CD4-positive, alpha-beta T cell treated with Interleukin-1 beta for 1 hour (primary cell): ENCODE data around the gene NOLC1.

Experiments used
- DNase-seq, 2 donors: peaks; one replicate each; pipeline ENCODE4 v3.0.0-alpha.2; 2020 to 2022

NOLC1 gene

GRCh38 chr10:102151774-102152544 is at the start of gene NOLC1:
Gene NOLC1 (plus strand): TSS chr10:102152389. CDS start chr10:102152411, 22 bp downstream.
- peak; percentile 100 for DNase-seq

DNA sequence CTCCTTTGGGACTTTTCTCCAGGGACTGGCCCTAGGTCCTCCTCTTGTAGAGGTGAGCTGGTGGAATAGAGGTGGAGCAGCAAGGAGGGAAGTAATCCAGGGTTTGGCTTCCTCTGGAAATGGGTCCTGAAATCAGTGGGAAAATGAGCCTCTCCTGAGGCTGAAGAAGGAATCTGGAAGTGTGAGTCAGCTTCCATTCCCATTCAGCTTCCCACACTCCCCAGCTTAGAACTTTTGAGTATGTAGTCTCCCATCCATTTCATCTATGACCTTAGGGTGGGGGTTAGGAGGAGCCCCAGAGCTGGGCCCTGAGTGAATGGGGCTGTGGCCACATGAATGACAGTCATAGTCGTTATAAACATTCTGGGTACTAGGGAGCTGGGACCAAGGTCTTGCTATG is 49.8 kb upstream of the NOLC1 start:
- no peak for DNase-seq

DNA sequence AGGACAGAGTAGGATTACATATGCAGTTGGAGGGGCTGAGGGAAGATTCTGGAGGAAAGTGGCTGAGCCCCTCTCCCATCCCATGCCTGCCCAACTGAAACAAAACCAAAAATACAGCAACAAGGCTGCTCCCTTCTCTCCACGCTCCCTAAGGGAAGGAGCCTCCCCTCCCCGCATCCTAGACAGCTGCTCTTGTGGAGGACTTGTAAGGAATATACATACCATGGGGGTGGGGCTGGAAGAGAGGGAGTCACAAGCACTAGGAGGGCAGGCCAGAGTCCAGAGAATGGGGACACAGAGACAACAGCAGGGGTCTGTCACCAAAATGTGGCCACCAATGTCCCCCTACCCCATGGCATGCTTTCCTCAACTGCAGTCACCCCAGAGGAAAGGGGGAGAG is 45.2 kb upstream of the NOLC1 start:
- no peak for DNase-seq

GRCh38 chr10:102109166-102110116 is 42.7 kb upstream of the NOLC1 start:
- no peak for DNase-seq

DNA sequence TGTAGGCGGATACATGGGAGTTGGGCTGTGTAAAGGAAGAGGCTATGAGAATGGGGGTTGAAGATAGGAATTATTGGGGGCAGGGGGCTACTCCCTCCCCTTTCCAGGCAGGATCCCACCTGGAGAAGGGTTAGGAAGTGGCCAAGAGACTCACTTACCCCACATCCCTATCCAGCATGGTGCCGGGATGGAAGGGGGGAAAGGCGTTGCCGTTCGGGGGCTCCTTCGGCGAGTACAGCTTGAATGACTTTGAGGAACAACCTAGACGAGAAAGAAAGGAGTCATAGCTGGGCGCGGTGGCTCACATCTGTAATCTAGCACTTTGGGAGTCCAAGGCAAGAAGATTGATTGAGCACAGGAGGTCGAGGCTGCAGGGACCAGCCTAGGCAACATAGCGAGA is 40.9 kb upstream of the NOLC1 start:
- no peak for DNase-seq

GRCh38 chr10:102112210-102112817 is 39.9 kb upstream of the NOLC1 start:
- no peak for DNase-seq

GRCh38 chr10:102113261-102113955 is 38.8 kb upstream of the NOLC1 start:
- peak in 1 of 2 donors; percentile 11 for DNase-seq

GRCh38 chr10:102113956-102114857 is 38.0 kb upstream of the NOLC1 start:
- no peak for DNase-seq

DNA sequence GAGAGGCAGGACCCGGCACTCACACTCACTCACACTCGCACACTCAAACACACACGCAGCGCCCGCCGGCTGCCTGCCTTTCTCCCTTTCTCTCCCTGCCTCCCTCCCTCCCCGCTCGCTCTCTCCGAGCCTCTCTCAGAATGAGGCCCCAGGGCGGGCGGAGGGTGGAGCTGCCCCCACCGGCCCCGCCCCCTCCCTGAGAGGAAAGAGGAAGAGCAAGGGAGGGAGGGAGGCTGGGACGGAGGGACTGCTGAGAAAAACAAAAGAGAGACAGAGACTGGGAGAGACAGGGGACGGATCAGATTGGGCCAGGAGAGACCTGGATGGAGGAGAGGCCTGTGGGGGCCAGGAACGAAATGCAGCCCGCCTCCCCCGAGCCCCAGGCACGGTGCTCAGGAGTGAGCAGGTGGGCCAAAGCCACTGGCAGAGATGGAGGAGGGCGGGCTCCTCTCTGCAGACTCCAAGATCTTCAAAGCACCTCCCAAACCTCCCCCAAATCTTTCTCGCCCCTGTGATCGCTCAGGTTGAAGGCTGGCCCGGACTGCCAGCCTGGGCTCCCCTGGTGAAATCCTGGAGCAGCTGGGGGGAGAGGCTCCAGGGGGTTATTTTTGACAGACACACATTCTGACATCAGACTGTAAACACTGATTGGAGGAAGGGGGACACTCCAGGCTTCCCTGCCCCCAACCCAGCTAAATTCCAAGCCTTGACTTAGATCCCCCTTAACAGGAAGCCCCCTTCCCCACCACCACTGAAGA is 37.1 kb upstream of the NOLC1 start:
- DNase-seq = peak; percentile 80 to 83

- DNase-seq = peak in 1 of 2 donors; percentile 22
Measured at GRCh38 chr10:102115775-102116174, 36.4 kb upstream of the NOLC1 start.

- DNase-seq = no peak
Measured at GRCh38 chr10:102116656-102117055, 35.5 kb upstream of the NOLC1 start.

GRCh38 chr10:102117391-102118159 is 34.6 kb upstream of the NOLC1 start:
- peak; percentile 63 to 65 for DNase-seq

DNA sequence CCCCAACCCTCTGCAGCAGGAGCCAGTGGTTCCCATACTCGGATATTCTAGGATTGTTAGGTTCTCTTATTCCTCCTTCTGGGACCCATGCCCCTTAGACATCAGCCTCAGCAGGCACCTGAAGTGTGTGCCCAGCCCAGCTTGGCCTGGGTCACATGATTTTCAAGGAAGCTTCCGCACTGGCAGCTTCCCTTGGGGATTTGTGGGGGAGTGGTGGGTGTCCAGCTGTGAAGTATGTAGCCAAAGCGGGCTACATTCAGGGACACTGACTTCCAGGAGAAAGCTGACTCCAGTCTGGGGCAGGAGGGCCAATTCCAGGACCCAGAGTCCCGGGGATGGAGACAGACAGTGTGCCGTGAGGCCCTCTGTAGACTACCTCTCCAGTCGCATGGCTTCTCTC is 33.3 kb upstream of the NOLC1 start:
- DNase-seq = peak in 1 of 2 donors; percentile 33

DNA sequence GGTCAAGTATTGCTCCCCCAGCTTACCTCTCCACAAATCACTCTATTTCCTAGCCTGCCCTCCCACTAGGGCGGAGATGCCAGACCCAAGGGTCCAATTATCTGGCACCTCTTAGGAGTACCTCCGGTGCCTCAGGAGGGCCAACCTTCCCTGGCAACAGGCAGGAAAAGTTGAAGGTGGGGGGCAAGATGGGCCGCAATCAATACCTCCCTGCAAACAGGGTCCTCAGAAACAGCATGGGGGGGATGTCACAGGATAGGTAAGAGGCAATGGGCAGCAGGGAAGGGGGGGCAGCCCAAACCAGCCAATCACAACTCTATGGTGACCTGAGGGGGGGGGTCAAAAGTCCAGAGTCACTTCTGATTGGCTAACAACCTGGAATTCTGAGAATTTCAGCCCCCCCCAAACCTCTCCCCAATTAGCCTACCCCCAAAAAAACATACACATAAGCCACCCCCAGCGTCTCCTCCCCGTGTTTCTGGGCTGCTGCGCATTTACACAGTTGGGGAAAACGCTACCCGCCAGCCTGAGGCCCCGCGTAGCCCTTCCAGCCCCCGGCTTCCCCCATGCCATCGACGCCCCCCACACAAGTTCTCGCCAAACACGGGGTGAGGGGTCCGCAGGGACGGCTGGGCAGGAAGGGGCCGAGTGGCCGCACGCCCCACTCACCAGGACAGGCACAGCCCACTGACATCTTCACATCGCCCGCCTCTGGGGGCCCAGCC is 32.6 kb upstream of the NOLC1 start:
- peak; percentile 67 to 68 for DNase-seq

DNA sequence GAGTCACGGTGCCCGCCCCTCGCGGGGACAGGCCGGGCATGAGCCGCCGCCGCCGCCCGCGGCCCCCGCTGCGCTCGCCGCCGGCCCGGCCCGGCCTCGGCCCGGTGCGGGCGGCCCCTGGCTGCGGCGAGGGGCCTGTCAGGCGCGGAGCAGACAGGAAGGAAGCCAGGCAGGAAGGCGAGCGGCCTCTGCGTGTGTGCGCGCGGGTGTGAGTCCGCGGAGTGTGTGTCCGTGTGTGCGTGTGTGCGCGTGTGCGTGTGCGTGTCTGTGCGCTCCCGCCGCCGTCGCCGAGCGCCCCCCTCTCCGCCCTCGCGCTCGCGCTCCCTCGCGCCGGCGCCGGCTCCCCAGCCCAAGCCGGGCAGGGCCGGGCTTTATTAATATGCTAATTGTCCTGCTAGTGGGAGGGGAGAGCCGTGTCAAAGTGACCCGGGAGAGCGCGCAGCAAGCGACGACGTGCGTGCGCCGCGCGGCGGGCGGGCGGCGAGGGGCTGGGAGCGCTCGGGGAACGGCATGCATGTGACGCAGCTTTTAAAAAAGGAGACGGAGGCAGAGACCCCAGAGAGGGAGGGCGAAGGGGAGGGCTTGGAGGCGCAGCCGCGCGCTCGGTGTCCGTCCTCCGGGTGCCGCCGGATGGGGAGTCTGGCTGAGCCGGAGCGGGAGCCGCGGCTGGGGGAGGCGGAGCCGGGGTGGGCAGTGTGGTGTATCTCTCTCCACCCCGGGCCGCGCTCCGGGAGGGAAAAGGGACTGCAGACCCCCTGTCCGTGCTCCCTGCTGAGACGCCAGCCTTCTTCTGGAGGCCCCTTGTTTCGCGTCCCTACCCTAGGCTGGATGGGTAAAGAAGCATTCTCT is 31.8 kb upstream of the NOLC1 start, which contains the start of gene LDB1:
LDB1 (minus strand) TSS at position 227 of the 849 bp plus-strand sequence. CDS start 258 bp downstream, outside the sequence.
- peak; percentile 79 to 83 for DNase-seq

- DNase-seq = peak; percentile 8 to 22
Measured at GRCh38 chr10:102120991-102121738, 31.0 kb upstream of the NOLC1 start.

DNA sequence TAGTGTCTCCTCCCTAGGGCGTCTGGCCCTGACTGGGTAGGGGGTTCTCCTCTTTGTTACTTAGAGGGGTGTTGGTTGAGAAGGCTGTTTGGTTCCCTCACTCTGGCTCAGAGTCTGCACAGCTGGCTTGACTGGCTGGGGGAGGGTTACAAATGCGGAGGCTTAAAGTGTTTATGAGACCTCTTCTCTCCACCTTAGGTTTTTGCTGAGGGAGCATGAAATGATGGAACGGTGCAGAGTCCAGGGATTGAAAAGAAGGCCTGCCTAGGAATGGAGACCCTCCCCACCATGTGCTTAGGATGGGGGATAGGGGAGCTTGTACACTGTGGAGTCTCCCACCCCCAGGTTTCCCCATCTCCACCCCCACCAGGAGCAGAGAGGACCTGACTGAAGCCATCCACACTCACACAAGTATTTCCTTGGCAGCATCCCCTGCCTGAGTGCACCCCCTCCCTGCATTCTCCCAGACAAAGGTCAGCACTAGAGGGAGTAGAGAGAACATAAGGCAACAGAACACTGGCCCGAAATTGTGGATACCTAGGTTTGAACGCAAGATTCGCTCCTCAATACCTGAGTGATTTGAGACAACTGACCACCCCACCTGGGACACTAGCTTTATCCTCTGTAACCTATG is 30.3 kb upstream of the NOLC1 start:
- DNase-seq = no peak
